HepG2 (cell line): ENCODE data around the gene FOXD2. TPM values are rescaled to one million over a fixed set of nuclear protein-coding genes. Genes with fewer than 3 reads are reported as not detected.
A peak's percentile ranks its signal among the peaks of the same experiment; 100 is the strongest.

Source experiments
- ADNP ChIP-seq: sonication (generic); formaldehyde crosslinking; IDR thresholded peaks from 2 replicates; pipeline ENCODE4 v1.4.0; 2020; ENCODE audit warnings: missing genetic modification reagents
- IKZF1 ChIP-seq: fragments of 450-650 bp; IDR thresholded peaks from 2 replicates; pipeline ENCODE4 v1.7.1; 2016
- MYC ChIP-seq: sonication (generic); formaldehyde crosslinking; IDR thresholded peaks from 2 replicates; pipeline ENCODE4 v1.9.0; 2021; ENCODE audit warnings: missing genetic modification reagents, borderline replicate concordance
- PAX8 ChIP-seq: sonication (generic); formaldehyde crosslinking; IDR thresholded peaks from 2 replicates; pipeline ENCODE4 v1.8.0; 2022; ENCODE audit warnings: mild to moderate bottlenecking, missing genetic modification reagents, borderline replicate concordance
- POLR2A ChIP-seq, 2 experiments: IDR thresholded peaks; 2 replicates each; pipeline ENCODE4 v1.6.1; 2011; ENCODE audit warnings: low read depth in 2 of 2, low read length in 2 of 2, mild to moderate bottlenecking in 1 of 2, moderate library complexity in 1 of 2; ENCODE audit not compliant: insufficient read depth in 1 of 2
- RFXAP ChIP-seq: sonication (generic); formaldehyde crosslinking; IDR thresholded peaks from 2 replicates; pipeline ENCODE4 v1.4.0; 2020; ENCODE audit warnings: missing genetic modification reagents, borderline replicate concordance
- SKI ChIP-seq: fragments of 450-650 bp; IDR thresholded peaks from one replicate; pipeline ENCODE4 v1.6.1; 2018; ENCODE audit warnings: mild to moderate bottlenecking; ENCODE audit not compliant: partially characterized antibody
- SMC3 ChIP-seq: IDR thresholded peaks from 2 replicates; pipeline ENCODE4 v1.6.1; 2011; ENCODE audit warnings: low read length, improper control_type of control experiment
- STAT5B ChIP-seq: sonication (generic); formaldehyde crosslinking; IDR thresholded peaks from 2 replicates; pipeline ENCODE4 v1.4.0; 2020; ENCODE audit warnings: missing genetic modification reagents
- TBX3 ChIP-seq: fragments of 450-650 bp; IDR thresholded peaks from 2 replicates; pipeline ENCODE4 v1.6.1; 2017; ENCODE audit warnings: antibody characterized with exemption, mild to moderate bottlenecking, inconsistent platforms, borderline replicate concordance
- TMF1 ChIP-seq: sonication (generic); formaldehyde crosslinking; IDR thresholded peaks from 2 replicates; pipeline ENCODE4 v1.8.1; 2022; ENCODE audit warnings: low read depth, missing genetic modification reagents
- ZBTB8A ChIP-seq: sonication (generic); formaldehyde crosslinking; IDR thresholded peaks from 2 replicates; pipeline ENCODE4 v1.4.0; 2020; ENCODE audit warnings: mild to moderate bottlenecking, low read depth, missing genetic modification reagents, borderline replicate concordance
- ZKSCAN8 ChIP-seq: IDR thresholded peaks from 2 replicates; pipeline ENCODE4 v1.6.1; 2016; ENCODE audit warnings: borderline replicate concordance, missing genetic modification reagents, missing compliant biosample characterization
- ZNF232 ChIP-seq: sonication (generic); formaldehyde crosslinking; IDR thresholded peaks from 2 replicates; pipeline ENCODE4 v1.4.0; 2020; ENCODE audit warnings: missing genetic modification reagents, borderline replicate concordance
- ZNF484 ChIP-seq: sonication (generic); formaldehyde crosslinking; IDR thresholded peaks from 2 replicates; pipeline ENCODE4 v1.5.1; 2020; ENCODE audit warnings: mild to moderate bottlenecking, low read depth, missing genetic modification reagents, borderline replicate concordance
- ZNF501 ChIP-seq: sonication (generic); formaldehyde crosslinking; IDR thresholded peaks from 2 replicates; pipeline ENCODE4 v1.5.1; 2020; ENCODE audit warnings: mild to moderate bottlenecking, moderate library complexity, missing genetic modification reagents
- ZNF570 ChIP-seq: sonication (generic); formaldehyde crosslinking; IDR thresholded peaks from 2 replicates; pipeline ENCODE4 v1.4.0; 2020; ENCODE audit warnings: mild to moderate bottlenecking, missing genetic modification reagents, borderline replicate concordance
- ZNF709 ChIP-seq: sonication (generic); formaldehyde crosslinking; IDR thresholded peaks from 2 replicates; pipeline ENCODE4 v1.5.0; 2020; ENCODE audit warnings: mild to moderate bottlenecking, missing genetic modification reagents
- ZNF746 ChIP-seq: sonication (generic); formaldehyde crosslinking; IDR thresholded peaks from 2 replicates; pipeline ENCODE4 v1.8.0; 2022; ENCODE audit warnings: mild to moderate bottlenecking, missing genetic modification reagents
- ZNF766 ChIP-seq: sonication (generic); formaldehyde crosslinking; IDR thresholded peaks from 2 replicates; pipeline ENCODE4 v1.5.0; 2020; ENCODE audit warnings: missing genetic modification reagents, borderline replicate concordance
- polyA plus RNA-seq, 8 experiments: library from polyadenylated mRNA; depleted of rRNA in 3 of 8; stranded (reverse) in 7 of 8; unstranded in 1 of 8; fragments of >200 nt; fragmentation: Illumina TruSeq in 4 of 8; extraction: Trizol in 4 of 8; gene quantifications; 2 replicates each; pipeline versions ENCODE4 v1.2.1 to v1.2.3, GENCODE V29; 2011 to 2016; ENCODE audit warnings: low read depth in 4 of 8, missing spikeins in 1 of 8, mixed read lengths in 1 of 8; ENCODE audit not compliant: insufficient read depth in 1 of 8
- total RNA-seq, 5 experiments: library from RNA; depleted of rRNA; stranded (reverse); fragments of >200 nt; fragmentation: Illumina TruSeq; extraction: Trizol; gene quantifications; 2 replicates each; pipeline ENCODE4 v1.2.3, GENCODE V29; 2016; ENCODE audit warnings: low read depth in 1 of 5
- TF ChIP-seq, protein P1 (sequence below): IDR thresholded peaks from 2 replicates; pipeline ENCODE4 v1.6.1; 2016
- TF ChIP-seq, protein P2 (sequence below): sonication (generic); formaldehyde crosslinking; IDR thresholded peaks from 2 replicates; pipeline ENCODE4 v1.4.0; 2020; ENCODE audit warnings: mild to moderate bottlenecking, missing genetic modification reagents
- TF ChIP-seq, protein P3 (sequence below): IDR thresholded peaks from 2 replicates; pipeline ENCODE4 v1.6.1; 2016; ENCODE audit warnings: missing compliant biosample characterization, missing genetic modification reagents, borderline replicate concordance
- TF ChIP-seq, protein P4 (sequence below): IDR thresholded peaks from 2 replicates; pipeline ENCODE4 v1.6.1; 2016; ENCODE audit warnings: low read depth
- TF ChIP-seq, protein P5 (sequence below): sonication (generic); formaldehyde crosslinking; IDR thresholded peaks from 2 replicates; pipeline ENCODE4 v1.9.0; 2022; ENCODE audit warnings: missing genetic modification reagents, mild to moderate bottlenecking, borderline replicate concordance

Gene FOXD2
- total and polyA plus RNA-seq, 2 of the 13 experiments (the other 11 are each of a cell fraction or from before 2014, with no cell fraction given) = 0.01 to 0.09 TPM

DNA sequence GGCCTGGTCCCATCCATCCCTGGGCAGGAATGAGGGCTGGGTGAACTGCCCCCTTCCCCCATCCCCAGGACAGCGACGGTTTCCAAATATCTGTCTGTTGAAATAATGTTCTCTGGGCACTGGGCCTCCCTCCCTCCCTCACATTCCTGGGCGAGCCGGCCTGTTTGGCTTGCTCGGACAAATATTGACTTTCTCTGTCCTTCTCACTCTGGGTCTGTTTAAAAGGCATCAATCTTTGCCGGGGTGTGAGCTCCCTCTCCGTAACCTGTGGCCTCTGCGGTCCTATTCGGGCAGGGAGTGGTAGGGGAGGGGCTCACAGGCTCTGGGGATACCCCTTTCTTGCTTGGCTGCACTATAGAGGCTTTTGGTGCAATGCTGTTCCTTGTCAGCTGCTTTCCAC is 40.2 kb downstream of the FOXD2 start (continued):
- TF ChIP-seq, protein P1, sequence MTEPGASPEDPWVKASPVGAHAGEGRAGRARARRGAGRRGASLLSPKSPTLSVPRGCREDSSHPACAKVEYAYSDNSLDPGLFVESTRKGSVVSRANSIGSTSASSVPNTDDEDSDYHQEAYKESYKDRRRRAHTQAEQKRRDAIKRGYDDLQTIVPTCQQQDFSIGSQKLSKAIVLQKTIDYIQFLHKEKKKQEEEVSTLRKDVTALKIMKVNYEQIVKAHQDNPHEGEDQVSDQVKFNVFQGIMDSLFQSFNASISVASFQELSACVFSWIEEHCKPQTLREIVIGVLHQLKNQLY = peak; percentile 28; the same call in 1 of the 2 replicates
- TF ChIP-seq ZNF709 = no peak
- no peak for TF ChIP-seq ZNF484 (CRISPR knock-in tag)
- TF ChIP-seq ZNF501 = peak; percentile 80
- no peak for TF ChIP-seq RFXAP (CRISPR knock-in tag)
- TF ChIP-seq, protein P2, sequence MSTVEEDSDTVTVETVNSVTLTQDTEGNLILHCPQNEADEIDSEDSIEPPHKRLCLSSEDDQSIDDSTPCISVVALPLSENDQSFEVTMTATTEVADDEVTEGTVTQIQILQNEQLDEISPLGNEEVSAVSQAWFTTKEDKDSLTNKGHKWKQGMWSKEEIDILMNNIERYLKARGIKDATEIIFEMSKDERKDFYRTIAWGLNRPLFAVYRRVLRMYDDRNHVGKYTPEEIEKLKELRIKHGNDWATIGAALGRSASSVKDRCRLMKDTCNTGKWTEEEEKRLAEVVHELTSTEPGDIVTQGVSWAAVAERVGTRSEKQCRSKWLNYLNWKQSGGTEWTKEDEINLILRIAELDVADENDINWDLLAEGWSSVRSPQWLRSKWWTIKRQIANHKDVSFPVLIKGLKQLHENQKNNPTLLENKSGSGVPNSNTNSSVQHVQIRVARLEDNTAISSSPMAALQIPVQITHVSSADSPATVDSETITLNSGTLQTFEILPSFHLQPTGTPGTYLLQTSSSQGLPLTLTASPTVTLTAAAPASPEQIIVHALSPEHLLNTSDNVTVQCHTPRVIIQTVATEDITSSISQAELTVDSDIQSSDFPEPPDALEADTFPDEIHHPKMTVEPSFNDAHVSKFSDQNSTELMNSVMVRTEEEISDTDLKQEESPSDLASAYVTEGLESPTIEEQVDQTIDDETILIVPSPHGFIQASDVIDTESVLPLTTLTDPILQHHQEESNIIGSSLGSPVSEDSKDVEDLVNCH (CRISPR knock-in tag) = no peak
- TF ChIP-seq SKI = peak; percentile 69
- peak; percentile 57; the same call in 1 of the 2 replicates for TF ChIP-seq ZKSCAN8
- TF ChIP-seq IKZF1 = no peak
- TF ChIP-seq ZNF570 (CRISPR knock-in tag) = no peak
- no peak for TF ChIP-seq ZBTB8A (CRISPR knock-in tag)
- TF ChIP-seq TMF1 = peak; percentile 44; the same call in 1 of the 2 replicates
- TF ChIP-seq POLR2A (IDR thresholded peaks at IDR 0.05; ENCODE audit: insufficient read depth in 1 of 2, low read depth in 2 of 2, low read length in 2 of 2) = no peak
- no peak for TF ChIP-seq STAT5B (CRISPR knock-in tag)
- no peak for TF ChIP-seq SMC3
- TF ChIP-seq, protein P3, sequence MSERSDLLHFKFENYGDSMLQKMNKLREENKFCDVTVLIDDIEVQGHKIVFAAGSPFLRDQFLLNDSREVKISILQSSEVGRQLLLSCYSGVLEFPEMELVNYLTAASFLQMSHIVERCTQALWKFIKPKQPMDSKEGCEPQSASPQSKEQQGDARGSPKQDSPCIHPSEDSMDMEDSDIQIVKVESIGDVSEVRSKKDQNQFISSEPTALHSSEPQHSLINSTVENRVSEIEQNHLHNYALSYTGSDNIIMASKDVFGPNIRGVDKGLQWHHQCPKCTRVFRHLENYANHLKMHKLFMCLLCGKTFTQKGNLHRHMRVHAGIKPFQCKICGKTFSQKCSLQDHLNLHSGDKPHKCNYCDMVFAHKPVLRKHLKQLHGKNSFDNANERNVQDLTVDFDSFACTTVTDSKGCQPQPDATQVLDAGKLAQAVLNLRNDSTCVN (CRISPR knock-in tag) = no peak
- TF ChIP-seq TBX3 = peak; percentile 99
- 0 out of 2 replicates have a peak, but pooled peaks have one; percentile 60 for TF ChIP-seq ZNF766 (CRISPR knock-in tag)
- no peak for TF ChIP-seq PAX8
- TF ChIP-seq ADNP (CRISPR knock-in tag) = no peak
- peak; percentile 59; the same call in 1 of the 2 replicates for TF ChIP-seq MYC (CRISPR knock-in tag)
- TF ChIP-seq ZNF232 = no peak; the same call in 1 of the 2 replicates
- TF ChIP-seq, protein P4, sequence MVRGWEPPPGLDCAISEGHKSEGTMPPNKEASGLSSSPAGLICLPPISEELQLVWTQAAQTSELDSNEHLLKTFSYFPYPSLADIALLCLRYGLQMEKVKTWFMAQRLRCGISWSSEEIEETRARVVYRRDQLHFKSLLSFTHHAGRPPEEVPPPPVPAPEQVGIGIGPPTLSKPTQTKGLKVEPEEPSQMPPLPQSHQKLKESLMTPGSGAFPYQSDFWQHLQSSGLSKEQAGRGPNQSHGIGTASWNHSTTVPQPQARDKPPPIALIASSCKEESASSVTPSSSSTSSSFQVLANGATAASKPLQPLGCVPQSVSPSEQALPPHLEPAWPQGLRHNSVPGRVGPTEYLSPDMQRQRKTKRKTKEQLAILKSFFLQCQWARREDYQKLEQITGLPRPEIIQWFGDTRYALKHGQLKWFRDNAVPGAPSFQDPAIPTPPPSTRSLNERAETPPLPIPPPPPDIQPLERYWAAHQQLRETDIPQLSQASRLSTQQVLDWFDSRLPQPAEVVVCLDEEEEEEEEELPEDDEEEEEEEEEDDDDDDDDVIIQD (CRISPR knock-in tag) = 0 out of 2 replicates have a peak, but pooled peaks have one; percentile 22
- TF ChIP-seq ZNF746 = peak; percentile 96
- TF ChIP-seq, protein P5, sequence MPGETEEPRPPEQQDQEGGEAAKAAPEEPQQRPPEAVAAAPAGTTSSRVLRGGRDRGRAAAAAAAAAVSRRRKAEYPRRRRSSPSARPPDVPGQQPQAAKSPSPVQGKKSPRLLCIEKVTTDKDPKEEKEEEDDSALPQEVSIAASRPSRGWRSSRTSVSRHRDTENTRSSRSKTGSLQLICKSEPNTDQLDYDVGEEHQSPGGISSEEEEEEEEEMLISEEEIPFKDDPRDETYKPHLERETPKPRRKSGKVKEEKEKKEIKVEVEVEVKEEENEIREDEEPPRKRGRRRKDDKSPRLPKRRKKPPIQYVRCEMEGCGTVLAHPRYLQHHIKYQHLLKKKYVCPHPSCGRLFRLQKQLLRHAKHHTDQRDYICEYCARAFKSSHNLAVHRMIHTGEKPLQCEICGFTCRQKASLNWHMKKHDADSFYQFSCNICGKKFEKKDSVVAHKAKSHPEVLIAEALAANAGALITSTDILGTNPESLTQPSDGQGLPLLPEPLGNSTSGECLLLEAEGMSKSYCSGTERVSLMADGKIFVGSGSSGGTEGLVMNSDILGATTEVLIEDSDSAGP (CRISPR knock-in tag) = peak; percentile 67; the same call in 1 of the 2 replicates
